DMS79 (cell line): Measurements from ENCODE around the gene IFT27.
"Not testable (repeated sequence)": the region's sequence is repeated elsewhere in the genome, so short reads cannot be mapped to it uniquely, and the experiment has no call there.

ENCODE experiments used
- DNase-seq: peaks from one replicate; lab custom pipeline; 2025; lab: John Stamatoyannopoulos, UW

The IFT27 gene

GRCh38 chr22:36765131-36765942 lies 10.6 kb downstream of the IFT27 start:
- DNase-seq = no peak

DNA sequence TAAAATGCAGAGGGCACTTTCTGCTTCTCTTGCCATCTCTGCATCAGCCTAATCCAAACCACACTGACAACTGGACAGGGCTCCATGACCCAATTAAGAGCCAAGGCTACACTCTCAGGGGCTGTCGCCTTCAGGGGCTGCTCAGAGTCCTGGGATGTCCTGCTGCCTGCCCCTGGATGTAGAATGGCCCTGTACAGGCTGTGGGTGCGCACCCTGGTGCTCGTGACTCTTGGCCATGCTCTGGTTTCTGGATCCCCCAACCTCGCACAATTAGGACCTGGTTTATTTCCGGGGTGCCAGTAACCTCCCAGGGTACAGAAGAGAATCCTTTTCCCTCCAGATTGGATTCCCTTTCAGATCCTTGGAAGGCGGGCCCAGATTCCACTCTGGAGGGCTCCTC lies 11.3 kb downstream of the IFT27 start:
- DNase-seq = no peak

DNA sequence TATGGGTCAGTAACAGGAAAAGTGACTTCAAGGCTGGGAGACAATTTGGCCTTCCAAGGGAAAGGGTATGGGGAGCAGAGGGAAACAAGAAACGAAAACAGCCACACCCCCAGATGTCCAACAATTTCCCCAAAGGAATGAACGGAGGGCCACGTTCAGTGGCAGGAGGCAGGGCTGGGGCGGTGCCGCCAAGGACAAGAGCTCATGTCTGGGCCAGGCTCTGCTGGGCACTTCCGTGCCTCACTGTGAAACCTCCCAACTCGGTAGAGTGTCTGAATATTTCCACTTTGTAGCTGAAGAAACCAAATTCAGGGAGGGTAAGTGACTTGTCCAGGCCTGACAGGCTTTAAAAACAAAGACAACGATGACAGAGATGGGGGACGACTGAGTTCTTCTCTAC lies 11.9 kb downstream of the IFT27 start:
- no peak for DNase-seq

DNA sequence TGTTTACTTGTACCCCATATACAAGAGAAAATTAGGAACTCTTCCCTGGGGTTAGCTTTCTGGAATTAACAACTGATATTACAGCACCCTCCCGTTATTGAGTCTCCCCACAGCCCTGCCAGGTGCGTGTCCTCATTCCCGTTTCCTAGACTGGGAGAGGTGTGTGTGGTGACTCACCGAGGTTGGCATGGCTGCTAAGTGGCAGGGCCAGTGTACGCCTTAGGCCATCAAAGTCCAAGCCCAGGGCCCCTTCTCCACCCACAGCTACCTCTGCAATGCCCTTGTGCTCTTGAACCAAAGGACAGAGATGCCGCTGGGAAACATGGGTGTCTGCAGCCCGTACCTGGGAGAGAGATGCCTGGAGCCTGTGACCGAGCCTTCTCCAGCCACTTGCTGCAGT lies 12.3 kb downstream of the IFT27 start:
- no peak for DNase-seq

GRCh38 chr22:36762687-36763260 lies 13.1 kb downstream of the IFT27 start:
- DNase-seq = no peak

DNA sequence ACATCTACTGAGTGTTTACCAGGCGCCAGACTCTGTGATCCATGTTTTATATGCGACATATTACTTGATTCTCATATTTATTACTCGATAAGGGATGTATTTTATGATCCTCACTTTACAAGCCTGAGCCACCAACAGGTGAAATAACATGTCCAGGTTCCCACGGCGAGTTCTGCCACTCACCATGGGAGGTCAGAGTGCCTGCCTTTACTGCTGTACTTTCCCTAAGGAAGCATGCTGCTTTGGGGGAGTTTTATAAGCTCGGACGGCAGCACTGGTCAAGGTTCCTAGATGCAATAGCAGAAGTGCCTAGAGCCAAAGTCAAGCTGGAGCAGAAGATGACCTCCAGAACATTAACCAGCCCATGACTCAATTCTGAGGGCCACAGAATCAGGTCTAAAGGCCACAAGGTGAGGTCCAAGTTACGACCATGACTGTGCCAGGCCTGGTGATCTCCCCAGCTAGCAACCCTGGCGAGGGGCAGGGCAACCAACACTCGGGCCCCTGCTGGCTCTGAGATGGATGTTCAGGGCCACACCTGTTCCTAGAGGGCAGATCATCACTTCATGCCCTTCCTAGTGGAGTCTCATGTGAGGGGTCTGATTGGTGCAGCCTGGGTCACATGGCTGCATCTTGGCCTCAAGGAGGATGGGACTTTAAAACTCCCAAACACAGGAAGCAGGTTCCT lies 14.2 kb downstream of the IFT27 start:
- no peak for DNase-seq

DNA sequence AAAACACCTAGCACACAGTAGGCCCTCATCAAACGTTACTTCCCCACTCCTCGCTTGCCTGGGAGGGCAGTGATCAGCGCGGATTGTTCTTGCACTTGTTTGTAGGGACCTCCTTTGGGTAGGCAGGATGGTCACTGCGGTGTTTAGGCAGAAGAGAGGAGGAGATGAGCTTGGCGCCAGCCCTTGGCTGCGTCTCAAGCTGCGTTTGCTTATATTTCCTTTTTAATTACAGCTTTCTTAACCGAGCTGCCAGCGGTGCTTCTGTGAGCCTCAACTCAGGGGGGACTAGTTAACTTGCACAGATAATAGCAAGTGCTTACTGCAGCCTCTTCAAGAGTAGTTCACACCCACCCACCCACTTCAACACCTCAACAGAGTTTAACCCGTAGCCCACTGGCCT lies 15.1 kb downstream of the IFT27 start:
- no peak for DNase-seq

GRCh38 chr22:36759481-36760159 lies 16.3 kb downstream of the IFT27 start:
- DNase-seq = no peak

DNA sequence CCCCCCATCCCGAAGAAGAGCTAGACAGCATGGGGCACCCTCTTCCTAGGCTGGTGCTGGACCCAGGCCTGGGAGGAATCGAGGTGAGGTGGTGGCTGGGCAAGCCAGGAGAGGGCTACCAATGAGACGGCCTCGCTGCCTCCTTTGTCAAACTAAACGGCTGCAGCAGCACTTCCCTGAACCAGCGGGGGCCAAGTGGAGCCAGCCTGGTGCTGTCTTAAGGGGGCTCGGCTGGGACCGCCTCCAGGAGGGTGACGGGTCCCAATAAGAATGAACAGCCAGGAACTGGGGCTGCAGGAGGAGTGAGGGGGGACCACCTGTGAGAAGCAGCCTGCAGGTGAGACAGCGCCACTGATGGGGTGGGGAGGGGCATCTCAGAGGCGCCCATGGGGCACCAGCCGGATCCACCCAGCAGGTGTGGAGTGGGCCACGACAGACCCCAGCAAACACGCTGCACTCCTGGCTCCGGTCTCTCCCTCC lies 17.1 kb downstream of the IFT27 start:
- DNase-seq = no peak

DNA sequence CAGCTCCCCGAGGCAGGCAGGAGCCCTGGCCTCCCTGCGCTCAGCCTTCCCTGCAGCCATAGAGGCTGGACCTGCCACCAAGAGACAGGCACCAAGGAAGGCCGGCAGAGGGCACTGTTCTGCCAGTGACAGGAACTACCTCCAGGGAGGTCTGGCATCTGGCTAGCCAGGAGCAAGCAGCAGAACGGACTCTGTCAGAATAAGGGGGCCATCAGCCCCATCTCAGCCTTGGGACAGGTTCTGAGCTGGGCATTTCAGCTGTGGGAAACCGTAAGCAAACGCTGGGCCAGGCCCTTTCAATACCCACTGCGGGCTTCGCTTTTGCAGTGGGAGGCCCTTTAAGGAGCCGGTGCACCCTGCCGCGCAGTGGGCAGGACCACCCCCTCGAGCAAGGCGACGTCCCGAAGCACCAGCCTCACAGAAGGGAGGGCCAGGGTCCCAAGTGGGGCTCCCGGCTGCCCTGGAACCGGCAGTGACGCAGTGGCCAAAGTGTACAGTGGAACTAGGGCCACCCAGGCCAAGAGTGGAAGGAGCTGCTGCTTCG lies 18.2 kb downstream of the IFT27 start:
- no peak for DNase-seq

DNA sequence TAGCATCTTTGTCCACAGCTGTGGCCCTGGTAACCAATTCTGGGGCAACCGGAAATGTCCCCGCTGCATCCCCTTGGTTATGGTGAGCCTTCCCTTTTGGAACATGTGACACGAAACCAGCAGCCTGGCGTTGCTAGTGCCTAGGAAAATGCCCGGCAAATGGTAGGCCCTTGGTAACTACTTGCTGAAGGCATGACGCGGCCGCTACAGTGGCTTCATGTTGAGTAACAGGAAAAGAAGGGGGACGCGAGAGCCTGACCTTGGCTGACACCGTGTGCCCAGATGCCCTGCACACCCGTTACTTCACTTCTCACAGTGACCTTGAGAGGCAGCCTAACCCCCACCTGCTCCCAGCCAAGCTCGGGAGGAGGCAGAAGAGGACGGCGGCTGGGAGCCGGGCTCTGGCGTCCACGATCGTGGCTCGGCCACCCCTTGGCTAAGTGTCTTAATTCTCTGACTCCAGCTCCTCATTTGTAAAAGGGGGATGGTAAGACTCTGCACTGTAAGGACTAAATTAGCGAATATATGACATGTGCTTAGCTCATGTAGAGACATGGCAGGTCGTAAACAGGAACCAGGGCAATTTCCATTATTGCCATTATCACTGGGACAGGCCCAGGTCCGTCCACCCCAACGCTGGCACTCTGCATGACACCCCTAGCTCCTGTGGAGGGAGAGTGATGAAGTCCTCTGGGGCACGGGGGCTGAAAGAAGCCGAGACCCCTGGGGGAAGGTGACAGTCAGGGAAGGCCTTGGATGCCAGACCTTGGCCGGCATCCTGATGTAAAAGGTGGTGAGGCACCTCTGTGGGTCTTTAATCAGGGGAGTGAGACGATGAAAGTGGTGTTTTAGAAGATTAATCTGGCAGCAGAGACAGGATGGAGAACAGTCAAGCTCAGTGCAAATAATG lies 18.9 kb downstream of the IFT27 start:
- no peak for DNase-seq

GRCh38 chr22:36756031-36756430 lies 19.9 kb downstream of the IFT27 start:
- no peak for DNase-seq

DNA sequence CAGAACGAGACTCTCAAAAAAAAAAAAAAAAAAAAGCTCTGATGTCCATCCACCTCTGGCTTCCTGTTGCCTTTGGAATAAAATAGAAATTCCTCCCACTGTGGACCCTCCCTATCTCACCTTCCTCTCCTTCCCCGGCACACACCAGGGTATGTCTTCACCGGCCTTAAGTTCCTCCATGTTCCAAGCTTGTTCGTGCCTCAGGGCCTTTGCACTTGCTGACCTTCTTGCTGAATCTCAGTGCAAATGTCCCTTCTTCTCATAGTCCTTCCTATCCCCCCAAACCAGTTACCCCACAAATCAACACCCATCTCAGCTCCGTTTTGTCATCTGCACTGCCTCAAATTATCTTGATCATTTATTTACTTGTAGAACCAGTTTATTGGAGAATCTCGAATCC lies 20.6 kb downstream of the IFT27 start:
- no peak for DNase-seq

DNA sequence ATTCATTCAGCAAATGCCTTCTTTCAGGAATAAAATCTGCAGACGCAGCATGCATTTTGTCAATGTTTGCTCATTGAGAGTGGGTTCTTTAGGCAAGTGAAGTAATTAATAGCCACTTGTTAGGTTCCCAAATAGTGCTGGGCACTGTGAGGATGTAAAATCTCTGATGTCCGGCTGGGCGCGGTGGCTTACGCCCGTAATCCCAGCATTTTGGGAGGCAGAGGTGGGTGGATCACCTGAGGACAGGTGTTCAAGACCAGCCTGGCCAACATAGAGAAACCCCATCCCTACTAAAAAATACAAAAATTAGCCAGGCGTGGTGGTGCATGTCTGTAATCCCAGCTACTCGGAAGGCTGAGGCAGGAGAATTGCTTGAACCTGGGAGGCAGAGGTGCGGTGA lies 21.0 kb downstream of the IFT27 start:
- not testable (repeated sequence) for DNase-seq

GRCh38 chr22:36753916-36754315 lies 22.0 kb downstream of the IFT27 start:
- DNase-seq = no peak

DNA sequence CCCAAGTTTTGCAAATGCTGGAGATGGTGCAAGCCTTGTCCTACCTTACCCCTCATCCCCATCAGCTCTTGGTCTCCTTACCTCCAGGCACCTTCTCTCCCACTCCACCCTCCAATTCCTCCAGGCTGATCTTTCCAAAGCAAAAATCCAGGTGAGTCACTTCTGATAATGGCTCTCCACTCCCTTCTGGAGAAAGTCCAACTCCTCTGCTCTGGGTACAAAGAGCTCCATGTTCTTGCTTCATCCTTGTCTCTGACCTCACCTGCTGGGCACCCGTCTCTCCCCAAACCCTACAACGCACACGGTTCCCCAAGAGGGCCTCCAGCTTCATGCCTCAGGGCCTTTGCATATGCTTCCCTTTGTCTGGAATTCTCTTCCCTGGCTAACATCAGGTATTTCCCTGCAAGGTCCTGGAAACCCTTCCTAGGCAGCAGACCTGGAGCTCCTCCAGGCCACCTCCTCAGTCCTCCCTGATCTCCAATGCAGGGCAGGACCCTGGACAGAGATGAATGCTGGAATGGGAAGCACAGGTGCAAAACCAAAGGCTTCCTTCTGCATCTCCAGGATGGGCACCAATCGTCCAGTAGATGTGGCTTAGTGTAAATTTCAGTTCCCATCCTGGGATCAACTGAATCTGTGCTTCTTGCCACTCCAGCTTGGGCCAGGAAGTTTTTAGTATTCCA lies 22.7 kb downstream of the IFT27 start:
- no peak for DNase-seq

GRCh38 chr22:36746375-36746970 lies 29.4 kb downstream of the IFT27 start:
- DNase-seq = no peak

- DNase-seq = no peak
These were observed 30.5 kb downstream of the IFT27 start for GRCh38 chr22:36745301-36745995.

DNA sequence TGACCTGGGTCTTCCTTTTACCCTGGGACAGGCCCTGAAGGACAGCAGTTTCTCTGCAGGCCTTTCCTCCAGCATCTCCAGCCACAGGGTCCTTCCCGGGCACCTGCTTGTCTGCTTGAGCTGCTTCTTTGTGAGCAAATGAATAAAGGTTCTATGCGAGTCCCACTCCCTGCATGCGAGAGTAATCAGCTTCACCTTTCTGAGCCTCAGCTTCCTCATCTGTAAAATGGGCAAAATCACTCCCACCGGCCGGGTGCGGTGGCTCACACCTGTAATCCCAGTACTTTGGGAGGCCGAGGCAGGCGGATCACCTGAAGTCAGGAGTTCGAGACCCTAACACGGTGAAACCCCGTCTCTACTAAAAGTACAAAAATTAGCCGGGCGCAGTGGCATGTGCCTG lies 31.1 kb downstream of the IFT27 start:
- no peak for DNase-seq

DNA sequence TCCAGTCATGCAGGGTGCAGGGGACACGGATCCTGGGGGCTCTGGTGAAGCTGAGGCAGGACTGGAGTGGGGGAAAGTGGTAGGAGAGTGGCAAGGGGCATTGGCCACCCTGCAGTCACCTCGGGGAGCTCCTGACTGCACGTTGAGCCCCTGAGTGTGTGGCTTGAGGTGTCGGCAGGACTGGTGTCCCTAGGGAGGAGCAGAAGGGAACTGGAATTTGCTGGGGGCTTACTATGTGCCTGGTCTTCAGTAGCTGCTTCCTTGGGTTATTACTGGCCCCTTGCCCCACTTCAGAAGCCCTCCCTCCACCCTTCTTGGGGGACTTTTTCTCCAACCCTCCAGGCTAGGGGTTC lies 31.5 kb downstream of the IFT27 start:
- DNase-seq = no peak
